ENCODE data around the gene RANBP1. TPM values are rescaled to one million over a fixed set of nuclear protein-coding genes. Genes with fewer than 3 reads are reported as not detected.

RANBP1 gene
- total RNA-seq, 1 experiment from 2014 or later, result 168 TPM

DNA sequence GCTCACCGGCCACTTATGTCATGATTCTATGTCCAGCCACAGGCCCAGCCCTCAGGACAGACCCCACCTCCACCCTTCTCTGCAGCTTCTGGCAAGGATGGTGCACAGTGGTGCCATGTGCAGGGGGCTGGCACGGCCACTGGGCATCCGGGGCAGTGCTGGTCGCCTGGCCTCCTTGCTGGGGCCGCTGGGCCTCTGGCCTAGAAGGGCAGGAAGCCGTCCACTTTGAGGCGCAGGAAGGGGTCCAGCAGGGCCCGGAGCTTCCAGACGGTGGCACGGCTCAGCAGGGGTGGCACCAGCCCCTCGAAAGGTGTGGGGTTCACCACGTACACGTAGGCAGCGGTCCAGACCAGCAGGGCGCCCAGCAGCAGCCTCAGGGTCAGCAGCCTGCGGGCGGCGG, 32.5 kb downstream of the RANBP1 start:
- BruUV-seq (replicated peaks), result no TSS peak
- no peaks in the 10 kb centered on the region for H3F3A ChIP-seq (ENCODE audit: insufficient read depth, low read depth)
- H3K36me3 ChIP-seq (ENCODE audit: low read depth), result no peaks in the 10 kb centered on the region
- intact Hi-C loops (cut with micrococcal nuclease; ENCODE audit: unreplicated experiment), result no loop called here
- H3K27ac ChIP-seq, result no peak overlapping the region
- no peaks in the 10 kb centered on the region for H3K27me3 ChIP-seq (ENCODE audit: insufficient read depth, low read depth)
- no peaks in the 10 kb centered on the region for H3K9me2 ChIP-seq (ENCODE audit: insufficient read depth)
- H4K20me1 ChIP-seq (ENCODE audit: insufficient read depth), result no peaks in the 10 kb centered on the region
- ChIA-PET POLR2A (ENCODE audit: unreplicated experiment) (no interaction called here), CTCF (no interaction called here)
- no peak overlapping the region for H3K4me3 ChIP-seq
- H3K4me2 ChIP-seq, result no peak overlapping the region
- H3K4me1 ChIP-seq (replicated peaks; ENCODE audit: insufficient read depth), result no peaks in the 10 kb centered on the region
- H3K9me3 ChIP-seq (ENCODE audit: insufficient read depth, low read depth), result no peaks in the 10 kb centered on the region
- TF ChIP-seq, protein P1, sequence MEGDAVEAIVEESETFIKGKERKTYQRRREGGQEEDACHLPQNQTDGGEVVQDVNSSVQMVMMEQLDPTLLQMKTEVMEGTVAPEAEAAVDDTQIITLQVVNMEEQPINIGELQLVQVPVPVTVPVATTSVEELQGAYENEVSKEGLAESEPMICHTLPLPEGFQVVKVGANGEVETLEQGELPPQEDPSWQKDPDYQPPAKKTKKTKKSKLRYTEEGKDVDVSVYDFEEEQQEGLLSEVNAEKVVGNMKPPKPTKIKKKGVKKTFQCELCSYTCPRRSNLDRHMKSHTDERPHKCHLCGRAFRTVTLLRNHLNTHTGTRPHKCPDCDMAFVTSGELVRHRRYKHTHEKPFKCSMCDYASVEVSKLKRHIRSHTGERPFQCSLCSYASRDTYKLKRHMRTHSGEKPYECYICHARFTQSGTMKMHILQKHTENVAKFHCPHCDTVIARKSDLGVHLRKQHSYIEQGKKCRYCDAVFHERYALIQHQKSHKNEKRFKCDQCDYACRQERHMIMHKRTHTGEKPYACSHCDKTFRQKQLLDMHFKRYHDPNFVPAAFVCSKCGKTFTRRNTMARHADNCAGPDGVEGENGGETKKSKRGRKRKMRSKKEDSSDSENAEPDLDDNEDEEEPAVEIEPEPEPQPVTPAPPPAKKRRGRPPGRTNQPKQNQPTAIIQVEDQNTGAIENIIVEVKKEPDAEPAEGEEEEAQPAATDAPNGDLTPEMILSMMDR (conservative IDR thresholded peaks at IDR 0.05), result no peak
- no peak for TF ChIP-seq EZH2 (IDR thresholded peaks at IDR 0.05; ENCODE audit: low read depth)
- H2AFZ ChIP-seq, result no peak overlapping the region
- H3K79me2 ChIP-seq (ENCODE audit: low read depth), result no peaks in the 10 kb centered on the region
- DNase-seq, result no peak

DNA sequence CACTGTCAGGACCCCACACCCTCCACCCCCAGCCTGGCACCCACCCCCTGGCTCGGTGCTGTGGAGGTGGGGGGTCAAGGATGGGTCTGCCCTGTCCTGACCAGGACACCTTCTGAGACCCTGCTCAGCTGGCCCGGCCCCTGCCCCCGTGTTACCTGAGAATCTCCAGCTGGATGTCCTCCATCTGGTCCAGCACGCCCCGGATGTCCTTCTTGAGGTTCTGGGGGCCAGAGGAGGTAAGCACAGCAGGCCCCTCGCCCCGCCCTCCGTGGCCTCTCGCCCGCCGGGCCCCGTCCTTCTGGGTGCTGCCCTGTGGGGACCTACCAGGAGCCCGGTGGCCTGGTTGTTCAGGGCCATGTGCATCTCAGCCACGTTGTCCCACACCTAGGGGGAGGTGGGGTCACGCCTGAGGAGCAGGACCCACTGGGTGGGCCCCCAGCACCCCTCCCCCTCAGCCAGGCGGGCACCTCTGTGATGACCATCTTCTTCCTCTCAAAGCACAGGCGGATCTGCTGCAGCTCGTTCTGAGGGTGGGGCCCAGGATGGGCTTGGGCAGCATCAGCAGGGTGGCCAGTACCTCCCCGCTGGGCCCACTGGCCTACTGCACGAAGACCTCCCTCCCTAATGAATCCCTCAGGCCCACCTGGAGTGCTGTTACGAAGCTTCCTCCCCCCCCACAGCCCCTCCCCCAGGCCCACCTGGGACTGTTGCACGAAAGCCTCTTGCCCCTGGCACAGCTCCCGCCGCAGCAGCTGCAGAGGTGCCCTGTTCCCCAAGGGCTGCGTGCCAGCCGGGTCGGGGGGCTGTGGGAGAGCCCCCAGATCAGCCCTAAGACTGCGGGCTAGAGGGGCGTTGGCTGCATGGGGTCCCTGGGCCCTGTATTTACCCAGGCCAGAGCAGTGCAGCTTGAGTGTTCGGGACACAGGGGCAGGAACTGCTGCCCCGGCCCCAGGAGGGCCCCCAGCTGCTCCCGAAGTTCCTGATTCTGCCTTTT, 33.6 kb downstream of the RANBP1 start:
- intact Hi-C loops (cut with micrococcal nuclease; ENCODE audit: unreplicated experiment), result loop anchor here (10.0 kb wide), 2 partner anchors 305 to 545 kb away; no protein-coding TSS in a partner anchor
- Histone ChIP-seq H3K4me1 (replicated peaks; ENCODE audit: insufficient read depth) (no peaks in the 10 kb centered on the region), H3K9me3 (ENCODE audit: insufficient read depth, low read depth) (no peaks in the 10 kb centered on the region), H3K36me3 (ENCODE audit: low read depth) (no peaks in the 10 kb centered on the region), H2AFZ (no peak overlapping the region), H4K20me1 (ENCODE audit: insufficient read depth) (no peaks in the 10 kb centered on the region), H3K4me2 (no peak overlapping the region), H3K79me2 (ENCODE audit: low read depth) (no peaks in the 10 kb centered on the region), H3F3A (ENCODE audit: insufficient read depth, low read depth) (no peaks in the 10 kb centered on the region), H3K9me2 (ENCODE audit: insufficient read depth) (no peaks in the 10 kb centered on the region), H3K27ac (no peak overlapping the region), H3K27me3 (ENCODE audit: insufficient read depth, low read depth) (no peaks in the 10 kb centered on the region), H3K4me3 (no peak overlapping the region)
- DNase-seq, result no peak
- ChIA-PET POLR2A (ENCODE audit: unreplicated experiment) (no interaction called here), CTCF (no interaction called here)
- no TSS peak for BruUV-seq (replicated peaks)
- TF ChIP-seq, protein P1 (conservative IDR thresholded peaks at IDR 0.05), result no peak
- no peak for TF ChIP-seq EZH2 (IDR thresholded peaks at IDR 0.05; ENCODE audit: low read depth)

DNA sequence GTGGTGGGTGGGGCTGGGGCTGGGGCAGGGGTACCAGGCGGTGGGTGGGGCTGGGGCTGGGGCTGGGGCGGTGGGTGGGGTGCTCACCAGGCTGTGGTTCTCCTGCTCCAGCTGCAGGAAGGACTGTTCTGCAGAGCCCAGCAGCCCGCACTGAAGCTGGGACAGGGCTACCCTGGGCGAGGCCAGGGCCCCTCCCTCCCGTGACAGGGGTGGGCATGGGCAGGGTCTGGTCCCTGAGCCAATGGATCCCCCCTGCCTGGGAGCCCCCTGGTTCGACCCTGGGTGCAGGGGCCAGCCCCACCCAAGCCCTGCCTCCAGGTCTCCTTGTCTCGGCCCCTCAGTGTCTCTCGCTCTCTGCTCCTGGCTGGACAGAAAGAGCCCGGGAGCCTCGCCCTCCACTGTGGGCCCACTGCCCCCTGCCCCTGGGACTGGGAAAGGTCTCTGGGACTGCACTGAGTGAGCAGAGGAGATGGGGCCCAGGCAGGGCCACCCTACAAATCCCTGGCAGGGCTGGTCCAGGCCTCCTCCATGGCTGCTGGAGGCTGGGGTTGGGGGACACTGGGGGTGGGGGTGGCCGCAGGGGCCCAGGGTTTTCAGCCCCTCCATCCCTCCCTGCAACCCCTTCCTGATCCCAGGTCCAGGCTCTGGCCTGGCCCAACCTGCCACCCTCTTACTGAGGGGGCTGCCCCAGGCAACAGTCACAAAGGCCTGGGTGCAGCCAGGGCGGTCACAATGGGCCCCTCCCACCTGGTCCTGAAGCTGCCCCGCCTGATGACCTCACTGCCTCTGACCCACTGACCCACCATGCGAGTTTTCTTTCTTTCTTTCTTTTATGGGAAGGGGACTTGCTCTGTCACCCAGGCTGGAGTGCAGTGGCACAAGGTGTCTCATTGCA, 34.7 kb downstream of the RANBP1 start, which contains the start of gene CCDC188:
Gene CCDC188 (minus strand): TSS at position 675 of the 895 bp plus-strand sequence. CDS start 69 bp downstream, at position 606.
- no peaks in the 10 kb centered on the region for H3K4me1 ChIP-seq (replicated peaks; ENCODE audit: insufficient read depth)
- H3K4me2 ChIP-seq, result no peak within 1 kb of the TSS
- H3K27me3 ChIP-seq (ENCODE audit: insufficient read depth, low read depth), result no peaks in the 10 kb centered on the region
- H3F3A ChIP-seq (ENCODE audit: insufficient read depth, low read depth), result no peaks in the 10 kb centered on the region
- POLR2A ChIA-PET (ENCODE audit: unreplicated experiment), result no interaction called here
- CTCF ChIA-PET, result interaction anchor here (0.6 kb wide), 1 partner anchor 463 kb away, joined by 4 read pairs; no protein-coding TSS in a partner anchor
- H2AFZ ChIP-seq, result no peak within 1 kb of the TSS
- H3K4me3 ChIP-seq, result no peak within 1 kb of the TSS
- H3K9me2 ChIP-seq (ENCODE audit: insufficient read depth), result no peaks in the 10 kb centered on the region
- intact Hi-C loops (cut with micrococcal nuclease; ENCODE audit: unreplicated experiment), result loop anchor here (10.0 kb wide), 2 partner anchors 304 to 544 kb away; no protein-coding TSS in a partner anchor
- no peak for DNase-seq
- BruUV-seq (replicated peaks), result no TSS peak
- no peak for TF ChIP-seq EZH2 (IDR thresholded peaks at IDR 0.05; ENCODE audit: low read depth)
- TF ChIP-seq, protein P1 (conservative IDR thresholded peaks at IDR 0.05), result no peak
- no peak within 1 kb of the TSS for H3K27ac ChIP-seq
- H3K79me2 ChIP-seq (ENCODE audit: low read depth), result no peaks in the 10 kb centered on the region
- no peaks in the 10 kb centered on the region for H3K36me3 ChIP-seq (ENCODE audit: low read depth)
- H3K9me3 ChIP-seq (ENCODE audit: insufficient read depth, low read depth), result no peaks in the 10 kb centered on the region
- H4K20me1 ChIP-seq (ENCODE audit: insufficient read depth), result no peaks in the 10 kb centered on the region
